Measurements from ENCODE around the gene MAPK8IP3. TPM values are rescaled to one million over a fixed set of nuclear protein-coding genes. Genes with fewer than 3 reads are reported as not detected.
A peak's percentile ranks its signal among the peaks of the same experiment; 100 is the strongest.

The MAPK8IP3 gene
- total and polyA plus RNA-seq, 9 of the 15 experiments (the other 6 are each of a cell fraction or from before 2014, with no cell fraction given), result 0.17 to 58.7 (median 16.7) TPM

- TF ChIP-seq EGR1 (conservative IDR thresholded peaks at IDR 0.05), result no peak
- 0 out of 2 replicates have a peak, but pooled peaks have one; percentile 49 for TF ChIP-seq ELF2 (CRISPR knock-in tag; IDR thresholded peaks at IDR 0.05)
- TF ChIP-seq HMGN3 (IDR thresholded peaks at IDR 0.05; ENCODE audit: borderline replicate concordance, extremely low read depth, insufficient read length, low read depth, low read length), result peak; percentile 21
- no peak for TF ChIP-seq PATZ1 (CRISPR knock-in tag; IDR thresholded peaks at IDR 0.05; ENCODE audit: borderline replicate concordance)
- peak in 1 of 2 experiments; percentile 73 for TF ChIP-seq E2F6 (IDR thresholded peaks at IDR 0.05; ENCODE audit: borderline replicate concordance in 1 of 2, extremely low read depth in 1 of 2, insufficient read depth in 1 of 2, insufficient read length in 1 of 2, low read depth in 1 of 2, low read length in 1 of 2, poor library complexity in 1 of 2, severe bottlenecking in 1 of 2)
- TF ChIP-seq KLF1 (tag; IDR thresholded peaks at IDR 0.05), result 0 out of 2 replicates have a peak, but pooled peaks have one; percentile 31
- TF ChIP-seq ADNP (tag; IDR thresholded peaks at IDR 0.05), result no peak
- 0 out of 2 replicates have a peak, but pooled peaks have one; percentile 16 for TF ChIP-seq MYNN (IDR thresholded peaks at IDR 0.05)
- no peak for TF ChIP-seq MYNN (CRISPR knock-in tag; IDR thresholded peaks at IDR 0.05)
- TF ChIP-seq ZNF76 (CRISPR knock-in tag; IDR thresholded peaks at IDR 0.05; ENCODE audit: borderline replicate concordance), result no peak
- TF ChIP-seq MYBL2 (IDR thresholded peaks at IDR 0.05; ENCODE audit: low read depth), result no peak
- no peak for TF ChIP-seq MYBL2 (CRISPR knock-in tag; IDR thresholded peaks at IDR 0.05; ENCODE audit: borderline replicate concordance)
- TF ChIP-seq CTCF (IDR thresholded peaks at IDR 0.05 in 2 of 3, conservative IDR thresholded peaks at IDR 0.05 in 1 of 3; ENCODE audit: insufficient read depth in 2 of 3, low read depth in 1 of 3, low read length in 3 of 3), result 0 out of 6 replicates have a peak, but pooled peaks of 1 of the 3 experiments have one; percentile 17
Measured at GRCh38 chr16:1781758-1782407, 75.9 kb downstream of the MAPK8IP3 start (continued).
